GM12878 (cell line): ENCODE measurements around the gene TMOD2. TPM values are rescaled to one million over a fixed set of nuclear protein-coding genes. Genes with fewer than 3 reads are reported as not detected.

Experiments
- ATAC-seq: fragments of 200-7000 bp; cut with Tn5 transposase; 3 replicates; pipeline ENCODE4 v1.9.1; 2020; ENCODE audit warnings: mild to moderate bottlenecking, moderate library complexity
- BruUV-seq: library from RNA; stranded (reverse); fragments of 400-500 nt; replicated peaks from 2 replicates; lab custom pipeline; 2021; lab: Mats Ljungman, UMichigan
- CTCF ChIA-PET: fragments of 300-600 bp; sonication (Branson Sonifier 250); formaldehyde crosslinking; extraction: SDS; loops from one replicate; lab custom pipeline; 2021; ENCODE audit warnings: inconsistent platforms; lab: Yijun Ruan, JAX
- POLR2A ChIA-PET: fragments of 350-600 bp; formaldehyde crosslinking; extraction: SDS; loops from one replicate; lab custom pipeline; 2021; ENCODE audit warnings: inconsistent platforms; lab: Charles Lee
- RAD21 ChIA-PET: fragments of 300-600 bp; sonication (Branson Sonifier 250); formaldehyde crosslinking; loops from one replicate; lab custom pipeline; 2023; ENCODE audit warnings: antibody characterized with exemption; ENCODE audit not compliant: unreplicated experiment; lab: Charles Lee
- SMC1A ChIA-PET: fragments of 300-600 bp; sonication (Branson Sonifier 250); formaldehyde crosslinking; loops from one replicate; lab custom pipeline; 2023; ENCODE audit not compliant: unreplicated experiment, uncharacterized antibody; lab: Charles Lee
- DNase-seq: peaks from one replicate; pipeline ENCODE4 v3.0.0-alpha.2; 2011; ENCODE audit warnings: low read depth, low spot score
- FAIRE-seq: peaks from 3 replicates; lab custom pipeline; 2011; peaks lifted over from hg19 to GRCh38; lab: Jason Lieb, UNC
- H2AFZ ChIP-seq: 2 replicates; pipeline ENCODE4 v1.6.0; 2011; ENCODE audit warnings: low read depth, low read length, control low read depth; ENCODE audit not compliant: control insufficient read depth
- H3K27ac ChIP-seq: 2 replicates; pipeline ENCODE4 v1.5.1; 2011; ENCODE audit warnings: control low read depth; ENCODE audit not compliant: control insufficient read depth, insufficient read depth
- H3K27me3 ChIP-seq, 2 experiments: replicated peaks in 1 of 2; 2 replicates each; pipeline versions ENCODE4 v1.6.0 to v1.6.1; 2011; ENCODE audit warnings: low read length in 1 of 2; ENCODE audit not compliant: control insufficient read depth in 2 of 2, insufficient read depth in 2 of 2
- H3K36me3 ChIP-seq, 2 experiments: 2 replicates each; pipeline ENCODE4 v1.5.1; 2011; ENCODE audit warnings: low read length in 1 of 2; ENCODE audit not compliant: control insufficient read depth in 2 of 2, insufficient read depth in 2 of 2
- H3K4me1 ChIP-seq: 2 replicates; pipeline ENCODE4 v1.6.1; 2011; ENCODE audit warnings: mild to moderate bottlenecking, low read length, moderate library complexity, mixed read lengths; ENCODE audit not compliant: control insufficient read depth, insufficient read depth
- H3K4me2 ChIP-seq: 2 replicates; pipeline ENCODE4 v1.6.0; 2011; ENCODE audit warnings: control low read depth; ENCODE audit not compliant: control insufficient read depth, insufficient read depth
- H3K4me3 ChIP-seq: fragments of 200-600 bp; sonication (generic); 2 replicates; pipeline ENCODE4 v1.5.1; 2016
- H3K79me2 ChIP-seq: 2 replicates; pipeline ENCODE4 v1.6.0; 2011; ENCODE audit warnings: low read length; ENCODE audit not compliant: control insufficient read depth, insufficient read depth
- H3K9ac ChIP-seq: 2 replicates; pipeline ENCODE4 v1.8.0; 2011; ENCODE audit warnings: low read length, control low read depth, mixed read lengths; ENCODE audit not compliant: control insufficient read depth, insufficient read depth
- H3K9me3 ChIP-seq: replicated peaks from 3 replicates; pipeline ENCODE4 v1.5.1; 2011; ENCODE audit warnings: mild to moderate bottlenecking, low read length; ENCODE audit not compliant: control insufficient read depth, insufficient read depth
- H4K20me1 ChIP-seq: 2 replicates; pipeline ENCODE4 v1.6.0; 2011; ENCODE audit not compliant: control insufficient read depth, insufficient read depth
- EED ChIP-seq: sonication (generic); IDR thresholded peaks from 2 replicates; pipeline ENCODE4 v1.6.1; 2016; ENCODE audit warnings: antibody characterized with exemption, low read depth
- ESRRA ChIP-seq: IDR thresholded peaks from 2 replicates; pipeline ENCODE4 v1.6.1; 2012; ENCODE audit warnings: mild to moderate bottlenecking, low read length, improper control_type of control experiment
- ETV6 ChIP-seq, 2 experiments: fragments of 450-650 bp in 1 of 2; IDR thresholded peaks in 1 of 2; conservative IDR thresholded peaks in 1 of 2; 2 replicates each; pipeline ENCODE4 v1.6.1; 2014; ENCODE audit warnings: antibody characterized with exemption in 1 of 2, borderline replicate concordance in 1 of 2, low read depth in 1 of 2, mild to moderate bottlenecking in 1 of 2, moderate library complexity in 1 of 2
- JUNB ChIP-seq: IDR thresholded peaks from 2 replicates; pipeline ENCODE4 v1.6.1; 2016; ENCODE audit warnings: antibody characterized with exemption, mild to moderate bottlenecking
- PAX5 ChIP-seq: IDR thresholded peaks from 2 replicates; pipeline ENCODE4 v1.6.1; 2011; ENCODE audit warnings: low read depth, low read length, borderline replicate concordance
- RB1 ChIP-seq: fragments of 450-650 bp; formaldehyde crosslinking; IDR thresholded peaks from 2 replicates; pipeline ENCODE4 v1.6.1; 2017; ENCODE audit warnings: mild to moderate bottlenecking, borderline replicate concordance
- RELA ChIP-seq: fragments of 450-650 bp; IDR thresholded peaks from 2 replicates; pipeline ENCODE4 v1.8.0; 2014; ENCODE audit warnings: borderline replicate concordance; ENCODE audit not compliant: partially characterized antibody
- ZNF274 ChIP-seq: IDR thresholded peaks from one replicate; pipeline ENCODE4 v1.8.0; 2011; ENCODE audit not compliant: insufficient read length, insufficient read depth
- WGBS: methylation state at CpG from one replicate; pipeline ENCODE4 v1.1.6; 2016; ENCODE audit warnings: low lambda C conversion rate; ENCODE audit not compliant: insufficient replicate concordance, insufficient coverage; ENCODE audit errors: missing lambda C conversion rate; 5-methylcytosine and 5-hydroxymethylcytosine counted together
- in situ Hi-C: fragments of 300-500 bp; cut with MboI; formaldehyde crosslinking; loops from 9 replicates; pipeline ENCODE4 v1.14.3; 2018; ENCODE audit warnings: mixed read lengths
- intact Hi-C: fragments of 100-400 bp; cut with micrococcal nuclease; formaldehyde crosslinking; loops from one replicate; pipeline ENCODE4 v1.14.2; 2022; ENCODE audit not compliant: unreplicated experiment
- polyA plus RNA-seq, 11 experiments: library from polyadenylated mRNA; depleted of rRNA in 4 of 11; unstranded in 6 of 11; stranded (reverse) in 5 of 11; fragments of >200 nt; fragmentation: Nextera tagmentation in 4 of 11; fragmentation: Illumina TruSeq in 1 of 11; extraction: Ambion mirVana in 4 of 11; extraction: Trizol in 1 of 11; gene quantifications; 1 replicate in 1 of 11; 2 replicates in 10 of 11; pipeline versions ENCODE4 v1.2.1 to v1.2.3, GENCODE V29; 2011 to 2016; ENCODE audit warnings: inconsistent platforms in 2 of 11, missing spikeins in 2 of 11, low read depth in 1 of 11
- total RNA-seq, 4 experiments: library from RNA; depleted of rRNA in 3 of 4; stranded (reverse); fragments of >200 nt in 3 of 4; fragmentation: Illumina TruSeq in 1 of 4; extraction: Trizol in 1 of 4; gene quantifications; 2 replicates each; pipeline versions ENCODE4 v1.2.1 to v1.2.3, GENCODE V29; 2013 to 2021
- TF ChIP-seq, protein P1 (sequence below): fragments of 450-650 bp; formaldehyde crosslinking; IDR thresholded peaks from 2 replicates; pipeline ENCODE4 v1.4.0; 2020; ENCODE audit warnings: mild to moderate bottlenecking, moderate library complexity
- TF ChIP-seq, protein P2 (sequence below): IDR thresholded peaks from 2 replicates; pipeline ENCODE4 v1.6.1; 2012; ENCODE audit warnings: mild to moderate bottlenecking, low read depth, low read length

Gene TMOD2
- total and polyA plus RNA-seq, 10 of the 15 experiments (the other 5 are each of a cell fraction or from before 2014, with no cell fraction given): 0.61 to 15.2 (median 6.3) TPM

DNA sequence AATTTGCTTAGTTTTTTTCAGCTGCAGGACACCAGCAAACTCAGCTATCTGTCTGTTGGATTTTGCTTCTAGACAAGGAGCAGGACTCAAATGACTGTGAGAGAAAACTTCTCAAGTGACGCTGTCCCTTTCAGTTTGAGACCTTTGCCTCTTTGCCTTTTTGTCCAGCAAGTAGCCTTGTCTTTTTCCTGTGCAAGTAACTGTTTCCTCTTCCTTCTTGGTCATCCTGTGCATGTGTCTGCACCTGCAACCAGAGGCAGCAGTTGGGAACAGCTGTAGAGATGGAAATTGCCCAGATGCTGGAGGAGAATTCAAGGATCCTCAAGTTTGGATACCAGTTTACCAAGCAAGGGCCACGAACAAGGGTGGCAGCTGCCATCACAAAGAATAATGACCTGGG, 54.7 kb downstream of the TMOD2 start:
- ChIA-PET POLR2A (no interaction called here), RAD21 (no interaction called here), SMC1A (interaction anchor here (0.6 kb wide), 1 partner anchor 156 kb away, joined by 4 read pairs; no protein-coding TSS in a partner anchor), CTCF (no interaction called here)
- in situ Hi-C loops (no loop called here), intact Hi-C loops (no loop called here)
- Histone ChIP-seq H3K36me3 (no peaks in the 10 kb centered on the region), H3K9ac (no peak overlapping the region), H3K4me1 (no peaks in the 10 kb centered on the region), H4K20me1 (no peaks in the 10 kb centered on the region), H3K79me2 (no peaks in the 10 kb centered on the region), H3K27me3 (no peaks in the 10 kb centered on the region), H2AFZ (no peak overlapping the region), H3K4me3 (no peak overlapping the region), H3K4me2 (no peak overlapping the region), H3K9me3 (no peaks in the 10 kb centered on the region), H3K27ac (no peak overlapping the region)
- ATAC-seq (no peak), DNase-seq (no peak), FAIRE-seq (no peak)
- TF ChIP-seq, protein P1, sequence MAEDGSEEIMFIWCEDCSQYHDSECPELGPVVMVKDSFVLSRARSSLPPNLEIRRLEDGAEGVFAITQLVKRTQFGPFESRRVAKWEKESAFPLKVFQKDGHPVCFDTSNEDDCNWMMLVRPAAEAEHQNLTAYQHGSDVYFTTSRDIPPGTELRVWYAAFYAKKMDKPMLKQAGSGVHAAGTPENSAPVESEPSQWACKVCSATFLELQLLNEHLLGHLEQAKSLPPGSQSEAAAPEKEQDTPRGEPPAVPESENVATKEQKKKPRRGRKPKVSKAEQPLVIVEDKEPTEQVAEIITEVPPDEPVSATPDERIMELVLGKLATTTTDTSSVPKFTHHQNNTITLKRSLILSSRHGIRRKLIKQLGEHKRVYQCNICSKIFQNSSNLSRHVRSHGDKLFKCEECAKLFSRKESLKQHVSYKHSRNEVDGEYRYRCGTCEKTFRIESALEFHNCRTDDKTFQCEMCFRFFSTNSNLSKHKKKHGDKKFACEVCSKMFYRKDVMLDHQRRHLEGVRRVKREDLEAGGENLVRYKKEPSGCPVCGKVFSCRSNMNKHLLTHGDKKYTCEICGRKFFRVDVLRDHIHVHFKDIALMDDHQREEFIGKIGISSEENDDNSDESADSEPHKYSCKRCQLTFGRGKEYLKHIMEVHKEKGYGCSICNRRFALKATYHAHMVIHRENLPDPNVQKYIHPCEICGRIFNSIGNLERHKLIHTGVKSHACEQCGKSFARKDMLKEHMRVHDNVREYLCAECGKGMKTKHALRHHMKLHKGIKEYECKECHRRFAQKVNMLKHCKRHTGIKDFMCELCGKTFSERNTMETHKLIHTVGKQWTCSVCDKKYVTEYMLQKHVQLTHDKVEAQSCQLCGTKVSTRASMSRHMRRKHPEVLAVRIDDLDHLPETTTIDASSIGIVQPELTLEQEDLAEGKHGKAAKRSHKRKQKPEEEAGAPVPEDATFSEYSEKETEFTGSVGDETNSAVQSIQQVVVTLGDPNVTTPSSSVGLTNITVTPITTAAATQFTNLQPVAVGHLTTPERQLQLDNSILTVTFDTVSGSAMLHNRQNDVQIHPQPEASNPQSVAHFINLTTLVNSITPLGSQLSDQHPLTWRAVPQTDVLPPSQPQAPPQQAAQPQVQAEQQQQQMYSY (CRISPR knock-in tag): no peak
- TF ChIP-seq ESRRA: no peak
- TF ChIP-seq JUNB: no peak
- BruUV-seq: no TSS peak
- WGBS: 74% methylated on average over 2 of the region's 2 CpGs

GRCh38 chr15:51809457-51809856, 58.1 kb downstream of the TMOD2 start:
- no peaks in the 10 kb centered on the region for H3K27me3 ChIP-seq
- H3K36me3 ChIP-seq: no peaks in the 10 kb centered on the region
- H3K4me2 ChIP-seq: no peak overlapping the region
- no peak for DNase-seq
- no peaks in the 10 kb centered on the region for H3K4me1 ChIP-seq
- POLR2A ChIA-PET: no interaction called here
- RAD21 ChIA-PET: no interaction called here
- no peaks in the 10 kb centered on the region for H3K79me2 ChIP-seq
- no peak overlapping the region for H2AFZ ChIP-seq
- H3K27ac ChIP-seq: no peak overlapping the region
- no peak for ATAC-seq
- CTCF ChIA-PET: interaction anchor here (0.6 to 0.8 kb wide), 3 partner anchors 43 to 309 kb away, joined by 3 to 4 read pairs (median 4); no protein-coding TSS in a partner anchor
- H3K9ac ChIP-seq: no peak overlapping the region
- FAIRE-seq: no peak
- no peaks in the 10 kb centered on the region for H4K20me1 ChIP-seq
- no peak overlapping the region for H3K4me3 ChIP-seq
- H3K9me3 ChIP-seq: no peaks in the 10 kb centered on the region
- in situ Hi-C loops: no loop called here
- 86% methylated on average over 1 of the region's 1 CpG for WGBS
- intact Hi-C loops: no loop called here
- SMC1A ChIA-PET: no interaction called here
- no TSS peak for BruUV-seq
- no peak for TF ChIP-seq RB1
- TF ChIP-seq ETV6 (conservative IDR thresholded peaks at IDR 0.05 in 1 of 2, IDR thresholded peaks at IDR 0.05 in 1 of 2; ENCODE audit: borderline replicate concordance in 1 of 2, low read depth in 1 of 2): no peak
- no peak for TF ChIP-seq PAX5
- no peak for TF ChIP-seq RELA
- no peak for TF ChIP-seq EED
- TF ChIP-seq ZNF274: no peak
- TF ChIP-seq, protein P2, sequence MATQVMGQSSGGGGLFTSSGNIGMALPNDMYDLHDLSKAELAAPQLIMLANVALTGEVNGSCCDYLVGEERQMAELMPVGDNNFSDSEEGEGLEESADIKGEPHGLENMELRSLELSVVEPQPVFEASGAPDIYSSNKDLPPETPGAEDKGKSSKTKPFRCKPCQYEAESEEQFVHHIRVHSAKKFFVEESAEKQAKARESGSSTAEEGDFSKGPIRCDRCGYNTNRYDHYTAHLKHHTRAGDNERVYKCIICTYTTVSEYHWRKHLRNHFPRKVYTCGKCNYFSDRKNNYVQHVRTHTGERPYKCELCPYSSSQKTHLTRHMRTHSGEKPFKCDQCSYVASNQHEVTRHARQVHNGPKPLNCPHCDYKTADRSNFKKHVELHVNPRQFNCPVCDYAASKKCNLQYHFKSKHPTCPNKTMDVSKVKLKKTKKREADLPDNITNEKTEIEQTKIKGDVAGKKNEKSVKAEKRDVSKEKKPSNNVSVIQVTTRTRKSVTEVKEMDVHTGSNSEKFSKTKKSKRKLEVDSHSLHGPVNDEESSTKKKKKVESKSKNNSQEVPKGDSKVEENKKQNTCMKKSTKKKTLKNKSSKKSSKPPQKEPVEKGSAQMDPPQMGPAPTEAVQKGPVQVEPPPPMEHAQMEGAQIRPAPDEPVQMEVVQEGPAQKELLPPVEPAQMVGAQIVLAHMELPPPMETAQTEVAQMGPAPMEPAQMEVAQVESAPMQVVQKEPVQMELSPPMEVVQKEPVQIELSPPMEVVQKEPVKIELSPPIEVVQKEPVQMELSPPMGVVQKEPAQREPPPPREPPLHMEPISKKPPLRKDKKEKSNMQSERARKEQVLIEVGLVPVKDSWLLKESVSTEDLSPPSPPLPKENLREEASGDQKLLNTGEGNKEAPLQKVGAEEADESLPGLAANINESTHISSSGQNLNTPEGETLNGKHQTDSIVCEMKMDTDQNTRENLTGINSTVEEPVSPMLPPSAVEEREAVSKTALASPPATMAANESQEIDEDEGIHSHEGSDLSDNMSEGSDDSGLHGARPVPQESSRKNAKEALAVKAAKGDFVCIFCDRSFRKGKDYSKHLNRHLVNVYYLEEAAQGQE: no peak
